Measurements from ENCODE around the gene KIF26B. TPM values are rescaled to one million over a fixed set of nuclear protein-coding genes. Genes with fewer than 3 reads are reported as not detected.
"Not testable (repeated sequence)": the region's sequence is repeated elsewhere in the genome, so short reads cannot be mapped to it uniquely, and the experiment has no call there.

The KIF26B gene
- polyA plus RNA-seq, 4 donors = 19.7 to 35.9 (median 34.0) TPM

DNA sequence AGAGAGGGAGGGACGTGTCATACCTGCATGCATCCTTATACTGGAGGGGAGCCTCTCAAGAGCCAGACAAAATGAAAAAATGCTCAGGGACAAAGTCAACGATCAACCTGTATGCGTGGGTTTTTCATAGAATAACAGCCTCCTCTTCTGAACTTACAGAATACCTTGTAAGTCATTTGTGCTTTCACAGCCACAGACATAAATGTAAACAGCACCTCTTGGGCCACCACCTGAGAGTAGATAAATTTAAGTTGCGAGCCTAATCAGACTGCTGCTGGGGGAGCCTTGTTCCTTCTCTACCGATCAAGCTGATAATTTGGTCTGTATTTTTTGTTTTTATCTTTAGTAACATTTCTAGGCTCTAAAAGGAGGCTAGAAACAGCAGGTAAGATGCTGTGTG, 223.1 kb downstream of the KIF26B start:
- no peak for DNase-seq (ENCODE audit: low read depth in 4 of 4, low spot score in 3 of 4)

DNA sequence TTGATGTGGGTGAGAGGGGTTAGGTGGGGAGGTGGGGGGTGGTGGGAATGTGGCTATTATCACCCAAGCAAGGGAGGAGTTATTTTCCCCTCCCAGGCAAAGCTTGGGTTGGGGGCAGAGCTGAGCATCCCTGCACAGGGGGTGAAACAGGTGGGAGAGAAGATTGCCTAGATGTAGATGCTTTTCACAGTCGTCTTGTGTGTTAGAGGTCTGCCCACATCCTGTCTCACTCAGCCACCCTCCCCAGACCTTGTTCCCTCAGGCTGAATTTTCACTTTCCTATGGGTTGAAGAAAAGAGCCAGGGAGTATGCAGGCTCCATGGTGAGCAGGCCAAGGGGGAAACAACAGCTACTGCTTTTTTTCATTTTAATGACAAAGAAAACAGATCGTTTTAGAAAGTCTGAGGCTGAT, 223.5 kb downstream of the KIF26B start:
- DNase-seq (ENCODE audit: low read depth in 4 of 4, low spot score in 3 of 4) = no peak

DNA sequence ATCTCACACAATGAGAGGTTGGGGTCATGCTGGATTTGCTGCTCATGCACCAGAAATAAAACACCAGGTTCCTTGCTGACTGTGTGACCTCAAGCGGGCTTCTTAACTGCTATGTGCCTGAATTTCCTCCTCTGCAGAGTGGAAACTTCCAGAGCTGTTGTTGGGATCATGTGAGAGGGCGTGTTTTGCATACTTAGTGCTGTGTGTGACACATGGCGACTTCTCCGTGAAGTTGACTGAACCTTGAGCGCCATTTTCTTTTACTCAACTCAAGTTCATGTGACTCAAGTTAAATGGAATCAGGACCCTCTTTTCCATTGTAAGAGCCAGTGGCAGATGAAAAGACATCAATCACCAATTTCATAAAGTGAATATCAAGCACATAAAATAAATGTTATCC, 224.0 kb downstream of the KIF26B start:
- no peak for DNase-seq (ENCODE audit: low read depth in 4 of 4, low spot score in 3 of 4)

DNA sequence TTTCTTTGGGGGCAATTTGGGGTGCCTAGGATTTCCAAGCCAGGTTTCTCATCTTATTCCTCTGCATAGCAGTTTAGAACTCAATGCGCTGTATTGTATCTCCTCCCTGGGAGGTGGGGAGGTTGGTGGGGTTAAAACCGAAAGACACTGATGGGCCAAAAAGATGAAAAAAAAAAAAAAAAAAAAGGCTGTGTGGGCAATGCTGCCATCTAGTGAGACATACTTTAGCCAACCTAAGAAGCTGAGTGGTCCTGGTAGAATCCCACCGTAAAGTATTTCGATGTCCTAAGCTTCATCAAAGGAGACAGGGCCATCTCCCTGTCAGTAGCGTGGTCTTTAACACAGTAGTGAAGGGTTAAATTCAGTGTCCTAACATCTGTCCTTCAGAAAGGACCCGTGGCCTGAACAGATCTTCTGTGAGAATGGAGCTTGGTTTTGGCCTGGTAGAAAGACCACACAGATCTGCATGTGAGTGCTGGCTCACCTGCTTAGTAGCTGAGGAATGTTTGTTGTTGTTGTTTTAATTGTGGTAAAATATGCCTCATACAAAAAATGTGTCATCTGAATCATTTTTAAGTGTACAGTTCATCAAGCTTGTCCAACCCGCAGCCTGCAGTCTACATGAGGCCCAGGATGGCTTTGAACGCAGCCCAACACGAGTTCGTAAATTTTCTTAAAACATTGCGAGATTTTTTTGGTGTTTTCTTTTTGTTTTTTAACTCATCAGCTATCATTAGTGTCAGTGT, 226.2 kb downstream of the KIF26B start:
- no peak for DNase-seq (ENCODE audit: low read depth in 4 of 4, low spot score in 3 of 4)

DNA sequence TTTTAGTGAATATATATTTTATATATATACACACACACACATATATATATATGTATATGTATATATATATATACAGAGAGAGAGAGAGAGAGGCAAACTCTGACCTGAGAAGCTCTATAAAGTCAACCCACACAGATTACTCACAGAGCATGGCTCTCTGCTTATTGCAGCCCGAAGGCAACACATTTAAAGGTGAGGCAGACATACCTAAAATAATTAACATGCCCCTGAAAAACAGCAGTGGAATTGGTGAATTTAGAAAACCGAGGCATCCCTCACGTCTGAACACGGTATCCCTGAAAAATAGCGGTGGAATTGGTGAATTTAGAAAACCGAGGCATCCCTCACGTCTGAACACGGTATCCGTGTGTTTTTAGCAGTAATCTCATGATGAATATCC, 228.2 kb downstream of the KIF26B start:
- no peak for DNase-seq (ENCODE audit: low read depth in 4 of 4, low spot score in 3 of 4)

DNA sequence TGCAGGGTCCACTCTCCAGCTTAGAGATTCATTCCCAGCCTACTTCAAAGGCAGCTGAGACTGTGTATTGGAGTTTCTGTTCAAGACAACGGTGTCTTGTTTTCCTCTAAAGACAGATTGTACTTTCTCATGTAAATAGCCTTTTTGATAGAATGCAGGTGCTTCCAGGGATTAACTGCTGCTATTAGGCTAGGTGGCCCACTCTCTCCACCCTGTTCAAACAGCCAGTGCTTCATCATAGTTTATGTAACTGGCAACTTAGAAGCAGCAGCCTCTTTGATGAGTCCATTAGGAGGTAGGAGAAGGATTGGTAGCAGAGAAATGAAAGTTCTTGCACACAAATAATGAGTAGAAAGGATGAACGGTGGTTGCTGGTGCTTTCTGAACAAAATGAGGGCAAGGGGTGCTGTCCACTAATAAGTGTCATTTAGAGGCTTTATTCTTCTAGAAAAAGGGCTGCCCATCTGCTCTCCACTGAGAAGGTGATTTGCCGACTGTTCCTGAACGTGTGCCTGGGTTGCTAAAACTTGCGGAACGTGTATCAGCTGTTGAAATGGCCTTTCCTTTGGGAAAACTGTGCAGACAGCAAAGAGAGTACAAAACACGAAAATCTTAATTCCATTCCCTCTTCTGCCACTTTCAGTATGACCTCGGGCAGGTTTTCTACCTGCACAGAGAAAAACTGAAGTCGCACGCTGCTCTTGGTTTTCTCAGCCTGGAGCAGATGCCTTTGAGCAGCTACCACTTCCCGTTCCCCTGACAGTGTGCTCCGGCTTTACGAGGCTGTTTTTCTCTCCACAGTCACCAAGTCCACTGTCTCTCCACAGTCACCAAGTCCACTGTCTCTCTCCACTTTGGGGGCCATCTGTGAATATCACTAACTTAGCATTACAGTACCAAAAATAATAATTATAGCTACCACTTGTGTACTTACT, 228.9 kb downstream of the KIF26B start:
- no peak for DNase-seq (ENCODE audit: low read depth in 4 of 4, low spot score in 3 of 4)

DNA sequence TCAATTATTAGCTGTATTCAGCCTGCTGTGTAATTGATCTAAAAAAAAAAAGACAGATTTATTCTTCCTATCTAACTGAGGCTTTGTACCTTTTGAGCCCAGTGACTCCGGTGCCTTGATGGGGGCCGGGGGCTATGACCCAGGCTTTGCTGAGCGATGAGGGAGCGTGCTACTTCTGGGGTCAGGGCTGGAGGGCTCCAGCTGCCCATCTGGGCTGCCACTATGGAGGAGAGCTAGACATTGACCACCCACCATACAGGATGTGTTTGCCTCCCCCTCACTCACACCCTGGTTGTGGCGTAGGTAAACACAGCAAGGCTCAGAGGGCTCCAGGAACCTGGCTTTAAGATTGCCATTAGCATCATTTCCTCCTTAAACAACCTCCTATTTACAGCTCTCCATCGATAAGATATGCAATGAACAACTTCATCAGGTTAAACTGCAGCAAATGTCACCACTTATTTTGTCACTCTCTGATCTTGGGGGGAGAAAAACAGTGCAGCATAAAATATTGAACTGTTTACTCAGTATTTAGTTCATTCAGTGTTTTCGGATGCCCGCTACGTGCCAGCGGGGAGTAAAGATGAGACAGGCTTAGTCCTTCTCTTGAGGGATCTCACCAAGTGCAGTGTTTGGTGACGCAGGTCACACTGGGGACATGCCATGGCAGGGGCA, 231.6 kb downstream of the KIF26B start:
- DNase-seq (ENCODE audit: low read depth in 4 of 4, low spot score in 3 of 4) = no peak

DNA sequence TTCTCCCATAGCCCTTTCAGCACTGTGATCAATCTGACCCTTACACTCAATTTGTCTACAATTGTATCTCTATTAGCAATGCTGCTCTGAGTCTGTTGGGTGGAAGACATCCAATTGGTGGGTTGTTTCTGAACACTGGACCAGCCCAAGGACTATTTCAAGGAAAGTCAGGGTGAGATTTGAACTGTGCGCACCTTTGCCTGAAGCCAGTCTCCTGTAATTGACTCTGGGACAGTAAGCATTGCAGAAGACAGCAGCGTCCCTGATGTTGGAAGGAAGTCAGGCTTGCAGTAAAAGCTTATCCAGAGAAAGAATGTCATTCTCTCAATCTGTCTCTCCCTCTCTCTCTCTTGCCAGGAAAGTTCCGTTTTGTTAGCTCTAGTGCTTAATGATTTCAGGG, 233.9 kb downstream of the KIF26B start:
- DNase-seq (ENCODE audit: low read depth in 4 of 4, low spot score in 3 of 4) = no peak

DNA sequence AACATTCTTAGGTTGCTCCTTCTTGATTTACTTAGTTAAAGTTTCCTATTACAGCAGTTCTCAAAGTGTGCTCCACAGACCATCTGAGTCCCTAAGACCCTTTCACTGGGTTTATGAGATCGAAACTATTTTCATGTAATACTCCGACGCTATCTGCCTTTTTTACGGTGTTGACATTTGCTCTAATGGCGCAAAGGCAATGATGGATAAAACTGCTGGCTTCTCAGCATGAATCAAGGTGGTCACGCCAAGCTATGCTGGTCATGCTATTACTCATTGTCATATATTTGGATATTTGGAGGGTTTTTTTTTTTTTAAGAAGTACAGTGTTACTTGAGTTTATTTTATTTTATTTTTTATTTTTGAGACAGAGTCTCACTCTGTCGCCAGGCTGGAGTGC, 235.1 kb downstream of the KIF26B start:
- DNase-seq (ENCODE audit: low read depth in 4 of 4, low spot score in 3 of 4) = no peak

DNA sequence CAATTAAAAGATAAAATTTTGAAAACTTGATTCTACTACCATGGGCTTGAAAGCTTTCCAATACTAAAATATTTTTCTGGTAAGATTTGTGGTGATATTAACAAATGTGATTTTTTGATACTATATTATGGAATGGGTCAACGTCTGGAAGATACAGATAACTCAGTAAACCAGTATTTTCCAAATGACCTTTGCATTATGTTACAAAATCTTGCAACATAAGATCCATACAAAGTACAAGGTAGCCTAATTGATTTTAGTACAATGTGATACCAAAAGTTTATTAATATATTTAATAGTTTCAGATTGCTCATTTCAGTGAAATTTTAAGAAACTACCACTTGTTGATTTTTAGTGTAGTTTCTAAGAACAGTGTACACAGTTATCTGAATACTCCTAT, 236.2 kb downstream of the KIF26B start:
- no peak for DNase-seq (ENCODE audit: low read depth in 4 of 4, low spot score in 3 of 4)

DNA sequence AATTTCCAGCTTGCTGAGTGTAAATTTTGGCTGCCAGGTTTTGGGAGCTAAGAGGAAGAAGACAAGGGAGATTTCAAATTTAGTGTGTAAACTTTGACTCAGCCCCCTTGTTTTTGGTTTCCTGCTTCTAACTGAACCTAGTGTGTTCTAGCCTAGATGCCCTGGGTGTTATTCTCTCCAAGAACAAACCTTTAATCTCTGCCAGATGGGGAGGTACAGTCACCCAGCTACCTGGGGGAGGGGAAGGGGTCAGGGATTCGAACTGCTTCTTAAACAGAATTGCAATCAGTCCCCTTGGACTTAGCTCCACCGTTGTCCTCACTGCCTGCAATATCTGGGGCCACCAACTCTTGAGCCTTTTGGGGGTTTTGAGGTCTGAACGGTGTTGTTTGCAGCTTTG, 238.9 kb downstream of the KIF26B start:
- no peak for DNase-seq (ENCODE audit: low read depth in 4 of 4, low spot score in 3 of 4)

DNA sequence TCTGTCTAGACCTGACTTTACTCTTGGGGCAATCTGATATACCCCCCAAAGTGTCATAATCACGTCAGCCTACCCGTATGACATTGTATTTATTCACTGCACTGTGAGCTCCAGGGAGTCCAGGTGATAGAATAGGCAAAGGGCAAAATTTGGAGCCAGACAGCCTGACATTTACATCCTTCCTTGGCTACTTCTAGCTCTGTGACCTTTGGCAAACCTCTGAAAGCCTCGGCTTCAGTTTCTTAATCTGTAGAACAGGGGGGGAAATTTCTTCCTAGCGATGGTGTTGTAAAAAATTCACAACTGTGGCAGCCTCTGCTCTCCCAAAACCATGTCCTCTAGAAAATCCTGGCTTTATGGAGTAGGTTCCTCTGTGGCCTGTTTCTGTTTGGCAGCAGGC, 240.9 kb downstream of the KIF26B start:
- no peak for DNase-seq (ENCODE audit: low read depth in 4 of 4, low spot score in 3 of 4)

DNA sequence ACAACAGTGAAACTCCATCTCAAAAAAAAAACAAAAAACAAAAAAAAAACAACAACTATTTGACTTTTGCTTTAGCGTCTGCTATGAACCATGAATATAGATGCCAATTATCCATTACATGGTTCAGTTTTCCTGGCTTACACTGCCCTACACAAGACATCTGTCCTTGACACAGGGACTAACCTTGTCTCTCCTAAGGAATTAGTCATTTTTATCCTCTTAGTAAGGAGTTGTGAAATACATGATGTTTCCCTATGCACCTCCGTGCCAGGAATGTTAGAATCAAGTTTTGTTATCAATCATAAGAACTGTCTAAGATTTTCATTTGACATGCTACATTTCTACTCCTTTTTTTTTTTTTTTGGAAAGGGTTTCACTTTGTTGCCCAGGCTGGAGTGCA, 241.8 kb downstream of the KIF26B start:
- DNase-seq (ENCODE audit: low read depth in 4 of 4, low spot score in 3 of 4) = no peak

DNA sequence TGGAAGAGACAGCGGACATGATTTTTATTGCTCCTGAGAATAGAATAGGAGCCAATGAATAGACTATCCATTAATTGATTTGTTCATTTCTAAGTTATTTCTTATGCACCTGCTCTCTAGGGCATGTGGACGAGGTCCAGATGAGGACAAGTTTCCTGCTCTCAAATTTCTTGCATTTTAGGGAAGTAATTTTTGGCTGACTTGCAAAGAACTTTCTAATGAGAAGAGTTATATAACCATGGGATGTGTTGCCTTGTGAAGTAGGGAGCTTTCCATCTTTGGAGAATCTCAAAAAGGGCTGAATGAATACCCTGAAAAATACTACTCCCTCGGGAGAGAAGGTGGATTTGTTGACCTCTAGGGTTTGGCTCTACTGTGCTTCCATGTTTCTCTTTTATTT, 243.0 kb downstream of the KIF26B start:
- no peak for DNase-seq (ENCODE audit: low read depth in 4 of 4, low spot score in 3 of 4)

DNA sequence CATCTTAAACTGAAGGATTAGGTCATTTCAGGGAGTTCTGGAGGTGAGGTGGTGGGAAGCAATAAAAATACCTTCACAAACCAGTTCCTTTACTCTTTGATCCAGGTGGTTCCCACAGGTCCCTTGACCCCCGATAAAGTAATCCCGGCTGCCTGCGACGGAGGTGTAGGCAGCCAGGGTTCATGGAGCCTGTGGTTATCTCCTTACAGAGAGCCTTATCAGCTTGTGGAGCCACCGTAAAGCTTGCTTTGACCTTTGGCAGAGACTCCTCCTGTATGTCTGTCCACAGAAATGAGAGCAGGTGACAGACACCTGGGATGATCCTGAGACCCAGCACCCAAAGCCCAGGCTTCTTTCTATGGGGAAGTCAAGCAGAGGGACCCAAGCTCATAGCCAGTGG, 243.4 kb downstream of the KIF26B start:
- DNase-seq (ENCODE audit: low read depth in 4 of 4, low spot score in 3 of 4) = no peak

DNA sequence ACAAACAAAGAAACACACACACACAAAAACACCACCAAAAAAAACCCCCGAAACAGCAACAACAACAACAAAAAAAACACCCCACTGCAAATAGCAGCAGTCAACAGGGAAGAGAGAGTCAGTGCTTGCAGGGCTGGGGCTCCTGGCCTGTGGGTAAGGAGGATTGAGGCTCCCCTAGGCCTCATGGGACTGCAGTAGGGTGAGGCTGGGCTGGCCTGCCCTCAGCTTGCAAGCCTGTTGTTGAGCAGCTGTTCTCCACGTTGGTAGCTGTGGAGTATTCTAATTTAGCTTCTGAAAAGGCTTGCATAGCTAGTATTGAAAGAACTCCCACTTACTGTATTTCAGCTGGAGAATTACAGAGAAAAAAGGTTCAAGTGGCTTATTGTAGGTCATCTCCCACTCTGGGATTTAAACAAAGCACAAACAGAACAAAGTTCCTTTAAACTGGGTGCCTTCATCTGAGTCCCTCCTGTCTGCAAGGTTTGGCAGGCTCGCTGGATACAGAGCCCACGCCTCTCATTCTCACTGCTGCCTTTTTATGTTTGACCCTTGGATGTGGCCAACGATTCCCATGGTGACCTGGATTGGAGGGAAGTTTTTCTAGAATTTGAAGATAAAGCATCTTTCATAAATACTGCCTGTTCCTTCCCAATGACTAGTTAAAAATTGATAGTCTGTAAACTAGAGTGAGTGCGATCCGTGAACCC, 247.2 kb downstream of the KIF26B start:
- no peak for DNase-seq (ENCODE audit: low read depth in 4 of 4, low spot score in 3 of 4)

DNA sequence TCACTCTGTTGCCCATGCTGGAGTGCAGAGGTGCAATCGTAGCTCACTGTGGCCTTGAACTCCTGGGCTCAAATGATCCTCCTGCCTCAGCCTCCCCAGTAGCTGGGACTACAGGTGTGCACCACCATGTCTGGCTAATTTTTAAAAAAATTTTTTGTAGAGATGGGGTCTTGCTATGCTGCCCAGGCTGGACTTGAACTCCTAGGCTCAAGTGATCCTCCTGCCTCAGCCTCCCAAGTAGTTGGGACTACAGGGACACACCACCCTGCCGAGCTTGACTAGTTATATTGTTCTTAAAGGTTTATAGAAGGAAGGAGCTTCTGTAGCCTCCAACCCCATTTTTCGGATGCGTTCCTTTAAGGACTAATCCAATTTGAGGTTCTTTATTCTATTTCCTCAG, 248.2 kb downstream of the KIF26B start:
- not testable (repeated sequence) for DNase-seq (ENCODE audit: low read depth in 4 of 4, low spot score in 3 of 4)

DNA sequence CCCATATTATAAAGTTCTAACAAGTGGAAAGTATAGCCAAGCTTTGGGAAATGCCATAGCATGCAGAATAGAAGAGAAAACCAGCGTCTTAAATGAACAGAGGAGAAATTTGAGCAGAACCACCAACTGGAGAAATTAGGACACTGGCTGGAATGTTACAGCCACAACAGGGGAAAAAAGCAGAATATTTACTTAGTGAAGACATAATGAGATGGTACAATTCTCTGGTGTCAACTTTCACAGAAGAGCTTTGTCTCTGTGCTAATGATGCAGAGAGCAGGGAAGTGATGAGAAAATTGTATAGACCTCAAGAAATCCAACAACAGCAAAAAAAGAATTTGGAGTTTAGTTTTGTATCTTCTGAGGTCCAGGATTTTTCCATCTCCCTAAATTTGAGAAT, 249.7 kb downstream of the KIF26B start:
- DNase-seq (ENCODE audit: low read depth in 4 of 4, low spot score in 3 of 4) = no peak

DNA sequence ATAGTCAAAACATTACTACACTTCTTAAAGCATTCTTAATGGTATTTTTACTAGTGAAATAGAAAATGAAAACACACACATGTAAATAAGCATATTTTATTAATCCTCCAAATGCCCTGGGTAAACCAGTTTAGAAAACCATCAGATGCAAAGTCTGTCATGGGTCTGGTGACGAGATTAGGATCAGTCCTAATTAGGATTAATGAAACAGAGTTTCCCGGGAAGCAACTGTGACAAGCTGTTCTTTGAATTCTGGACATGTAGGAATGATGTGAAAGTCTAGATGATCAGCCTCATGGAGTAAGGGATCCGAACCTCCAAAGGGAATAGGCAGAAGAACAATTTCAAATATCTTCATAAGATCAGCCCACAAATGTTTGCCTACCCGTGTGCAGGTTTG, 250.2 kb downstream of the KIF26B start:
- DNase-seq (ENCODE audit: low read depth in 4 of 4, low spot score in 3 of 4) = no peak

DNA sequence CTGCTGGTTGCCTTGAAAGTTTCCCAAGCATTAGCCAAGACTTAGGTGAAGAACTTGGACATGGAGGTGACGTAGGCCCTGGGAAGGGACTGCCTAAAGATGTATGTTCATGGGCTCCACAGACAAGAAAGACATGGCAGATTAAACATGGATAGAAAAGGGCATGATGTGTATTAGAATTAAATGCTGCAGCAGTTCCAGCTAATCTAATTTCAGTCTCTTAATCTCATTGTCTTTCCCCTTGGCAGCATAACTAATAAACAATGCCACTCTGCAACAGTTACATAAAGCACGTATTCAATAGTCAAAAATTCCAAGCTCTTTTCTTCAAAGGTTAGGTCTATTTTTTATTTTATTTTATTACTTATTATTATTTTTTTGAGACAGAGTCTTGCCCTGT, 251.6 kb downstream of the KIF26B start:
- no peak for DNase-seq (ENCODE audit: low read depth in 4 of 4, low spot score in 3 of 4)

DNA sequence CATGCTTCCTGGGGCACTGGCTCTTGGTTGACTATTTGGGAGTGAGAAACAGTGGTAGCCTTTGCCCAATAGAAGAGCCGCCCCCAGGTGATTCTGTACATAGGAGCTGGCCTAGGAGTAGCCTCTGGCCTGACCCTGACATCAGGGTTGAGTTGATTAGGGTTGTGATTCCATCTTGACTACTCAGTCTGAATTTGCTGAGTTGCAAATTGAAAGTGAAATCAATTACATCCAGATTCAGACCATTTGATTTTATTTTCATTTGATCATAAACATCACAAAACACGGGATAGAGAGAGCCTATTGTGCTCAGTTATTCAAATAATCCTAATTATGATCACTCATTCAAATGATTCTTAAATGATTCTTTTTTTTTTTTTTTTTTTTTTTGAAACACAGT, 253.2 kb downstream of the KIF26B start:
- DNase-seq (ENCODE audit: low read depth in 4 of 4, low spot score in 3 of 4) = no peak

Measured in left renal pelvis (tissue), 4 donors.